Upper lobe of left lung (tissue), 6 donors: ENCODE measurements around the gene DCAF16. TPM values are rescaled to one million over a fixed set of nuclear protein-coding genes. Genes with fewer than 3 reads are reported as not detected.

ENCODE experiments used
- ATAC-seq, 2 donors: fragments of 200-7000 bp; cut with Tn5 transposase; one replicate each; pipeline ENCODE4 v1.9.1; 2022; ENCODE audit warnings: mild to moderate bottlenecking in 2 of 2, moderate library complexity in 2 of 2; ENCODE audit not compliant: low FRiP score in 2 of 2
- DNase-seq, 2 donors: peaks; one replicate each; pipeline ENCODE4 v3.0.0-alpha.2; 2019 to 2020
- H3K27ac ChIP-seq, 4 donors: fragments of 200-600 bp; sonication (generic); one replicate each; pipeline ENCODE4 v1.5.1; 2016 to 2019
- H3K27me3 ChIP-seq, 4 donors: fragments of 200-600 bp; sonication (generic); one replicate each; pipeline ENCODE4 v1.5.1; 2017 to 2019
- H3K36me3 ChIP-seq, 4 donors: fragments of 200-600 bp; sonication (generic); one replicate each; pipeline ENCODE4 v1.5.1; 2016 to 2019
- H3K4me1 ChIP-seq, 4 donors: fragments of 200-600 bp; sonication (generic); one replicate each; pipeline ENCODE4 v1.5.1; 2018 to 2019
- H3K4me3 ChIP-seq, 4 donors: fragments of 200-600 bp; sonication (generic); one replicate each; pipeline ENCODE4 v1.5.1; 2017 to 2019; ENCODE audit warnings: mild to moderate bottlenecking in 2 of 4, moderate library complexity in 1 of 4
- H3K9me3 ChIP-seq, 4 donors: fragments of 200-600 bp; sonication (generic); one replicate each; pipeline ENCODE4 v1.5.1; 2018 to 2019
- CTCF ChIP-seq, 6 experiments: fragments of 450-650 bp in 4 of 6; fragments of 200-600 bp in 2 of 6; sonication (generic) in 2 of 6; IDR thresholded peaks; one replicate each; pipeline ENCODE4 v1.5.1; 2016 to 2019; ENCODE audit warnings: antibody characterized with exemption in 6 of 6
- EP300 ChIP-seq, 4 donors: sonication (generic); formaldehyde crosslinking; IDR thresholded peaks; one replicate each; pipeline ENCODE4 v1.5.1; 2017; ENCODE audit warnings: antibody characterized with exemption in 4 of 4, control low read depth in 2 of 4
- POLR2A ChIP-seq, 4 donors: fragments of 450-650 bp; IDR thresholded peaks; one replicate each; pipeline ENCODE4 v1.5.1; 2016 to 2017; ENCODE audit warnings: antibody characterized with exemption in 4 of 4, mild to moderate bottlenecking in 2 of 4
- POLR2AphosphoS5 ChIP-seq, 2 donors: sonication (generic); formaldehyde crosslinking; IDR thresholded peaks; one replicate each; pipeline ENCODE4 v1.5.1; 2017; ENCODE audit warnings: antibody characterized with exemption in 2 of 2
- WGBS, 2 donors: methylation state at CpG; one replicate each; pipeline ENCODE4 v1.1.5; 2017 to 2018; 5-methylcytosine and 5-hydroxymethylcytosine counted together
- total RNA-seq, 6 donors: library from RNA; depleted of rRNA in 4 of 6; stranded (reverse); fragments of >200 nt in 4 of 6; gene quantifications; one replicate each; pipeline versions ENCODE4 v1.1.0 to v1.2.1, GENCODE V29; 2016 to 2021
- donor health status: DM: no; HTN: no; CAD: no; lungs with moderate emphysema.
- donor health status: DM: no; HTN: yes; CAD: no; lungs with severe emphysema.

The DCAF16 gene
- total RNA-seq, 6 donors from 2014 or later: 16.1 to 35.9 (median 21.8) TPM

- H3K27me3 ChIP-seq: no peaks in the 10 kb centered on the region
- DNase-seq (no peak), ATAC-seq (no peak)
- no peak overlapping the region for H3K4me3 ChIP-seq
- H3K9me3 ChIP-seq: no peaks in the 10 kb centered on the region
- 68 to 76% methylated on average over 3 of the region's 3 CpGs for WGBS, 2 donors
- H3K36me3 ChIP-seq: no peaks in the 10 kb centered on the region
- H3K4me1 ChIP-seq: peaks cover 24 to 27% (median 25%) of the 10 kb centered on the region in 4 donors
- no peak overlapping the region for H3K27ac ChIP-seq
- no peak for TF ChIP-seq POLR2AphosphoS5 (IDR thresholded peaks at IDR 0.05)
- TF ChIP-seq POLR2A (IDR thresholded peaks at IDR 0.05): no peak
- TF ChIP-seq CTCF (IDR thresholded peaks at IDR 0.05): no peak
- no peak for TF ChIP-seq EP300 (IDR thresholded peaks at IDR 0.05)
Measured at GRCh38 chr4:17812801-17813200, 2.2 kb upstream of the DCAF16 start.

- no peaks in the 10 kb centered on the region for H3K9me3 ChIP-seq
- ATAC-seq (no peak), DNase-seq (no peak)
- H3K4me1 ChIP-seq: peaks cover 31 to 34% (median 32%) of the 10 kb centered on the region in 4 donors
- peak overlapping the region in 1 of 4 donors; percentile 87 for H3K4me3 ChIP-seq
- H3K36me3 ChIP-seq: no peaks in the 10 kb centered on the region
- 11 to 26% methylated on average over 3 of the region's 3 CpGs for WGBS, 2 donors
- no peak overlapping the region for H3K27ac ChIP-seq
- TF ChIP-seq EP300 (IDR thresholded peaks at IDR 0.05) (no peak), POLR2A (IDR thresholded peaks at IDR 0.05) (no peak), CTCF (IDR thresholded peaks at IDR 0.05) (no peak), POLR2AphosphoS5 (IDR thresholded peaks at IDR 0.05) (no peak)
- no peaks in the 10 kb centered on the region for H3K27me3 ChIP-seq
Measured at GRCh38 chr4:17812125-17812524, 1.6 kb upstream of the DCAF16 start.

- TF ChIP-seq CTCF (IDR thresholded peaks at IDR 0.05) (peak in 1 of 6 experiments; percentile 4), POLR2A (IDR thresholded peaks at IDR 0.05) (no peak), POLR2AphosphoS5 (IDR thresholded peaks at IDR 0.05) (no peak), EP300 (IDR thresholded peaks at IDR 0.05) (no peak)
- Histone ChIP-seq H3K27me3 (no peaks in the 10 kb centered on the region), H3K4me1 (peaks cover 34 to 39% (median 36%) of the 10 kb centered on the region in 4 donors), H3K4me3 (peak overlapping the region; percentile 27 to 90 (median 79)), H3K36me3 (no peaks in the 10 kb centered on the region), H3K9me3 (no peaks in the 10 kb centered on the region), H3K27ac (peak overlapping the region in 1 of 4 donors; percentile 97)
- DNase-seq (peak in 1 of 2 donors; percentile 89), ATAC-seq (peak in 1 of 2 donors; percentile 22)
- 0 to 2% methylated on average over 10 to 27 of the region's 48 CpGs for WGBS, 2 donors
Measured at GRCh38 chr4:17811078-17811603, 584 bp upstream of the DCAF16 start.

GRCh38 chr4:17809667-17810066, 890 bp downstream of the DCAF16 start:
- Histone ChIP-seq H3K4me3 (peak overlapping the region; percentile 57 to 90 (median 79)), H3K27me3 (no peaks in the 10 kb centered on the region), H3K27ac (peak overlapping the region; percentile 95 to 97 (median 96)), H3K9me3 (no peaks in the 10 kb centered on the region), H3K36me3 (peaks cover 0 to 3% (median under 1%) of the 10 kb centered on the region in 4 donors), H3K4me1 (peaks cover 34 to 43% (median 37%) of the 10 kb centered on the region in 4 donors)
- TF ChIP-seq POLR2A (IDR thresholded peaks at IDR 0.05) (no peak), EP300 (IDR thresholded peaks at IDR 0.05) (no peak), POLR2AphosphoS5 (IDR thresholded peaks at IDR 0.05) (no peak), CTCF (IDR thresholded peaks at IDR 0.05) (no peak)
- 3 to 4% methylated on average over 7 of the region's 7 CpGs for WGBS, 2 donors
- DNase-seq (no peak), ATAC-seq (no peak)

- H3K4me1 ChIP-seq: peaks cover 34 to 43% (median 37%) of the 10 kb centered on the region in 4 donors
- TF ChIP-seq CTCF (IDR thresholded peaks at IDR 0.05) (no peak), EP300 (IDR thresholded peaks at IDR 0.05) (no peak), POLR2A (IDR thresholded peaks at IDR 0.05) (no peak), POLR2AphosphoS5 (IDR thresholded peaks at IDR 0.05) (no peak)
- peaks cover 6 to 23% (median 22%) of the 10 kb centered on the region in 4 donors for H3K36me3 ChIP-seq
- no peak overlapping the region for H3K27ac ChIP-seq
- H3K9me3 ChIP-seq: no peaks in the 10 kb centered on the region
- ATAC-seq: no peak
- H3K4me3 ChIP-seq: peak overlapping the region in 2 of 4 donors; percentile 5 to 12
- no peaks in the 10 kb centered on the region for H3K27me3 ChIP-seq
- no peak for DNase-seq
- 45 to 56% methylated on average over 6 of the region's 6 CpGs for WGBS, 2 donors
Measured at GRCh38 chr4:17807446-17807845, 3.1 kb downstream of the DCAF16 start.
